K562 (cell line): ENCODE data around the gene PAFAH1B1. TPM values are rescaled to one million over a fixed set of nuclear protein-coding genes. Genes with fewer than 3 reads are reported as not detected.

Source experiments
- ATAC-seq: fragments of 200-7000 bp; cut with Tn5 transposase; 3 replicates; pipeline ENCODE4 v1.9.1; 2020; ENCODE audit warnings: moderate library complexity
- BruUV-seq: library from RNA; stranded (reverse); fragments of 400-500 nt; replicated peaks from 2 replicates; lab custom pipeline; 2021; lab: Mats Ljungman, UMichigan
- CTCF ChIA-PET: fragments of 300-600 bp; formaldehyde crosslinking; extraction: SDS; loops from one replicate; lab custom pipeline; 2021; ENCODE audit warnings: low intra/inter-chr PET ratio; lab: Yijun Ruan, JAX
- POLR2A ChIA-PET: fragments of 300-600, 350-650 bp; sonication (Branson Sonifier 250); formaldehyde crosslinking; extraction: SDS; loops from one replicate; lab custom pipeline; 2021; ENCODE audit warnings: antibody characterized with exemption, inconsistent platforms; lab: Yijun Ruan, JAX
- DNase-seq, 4 experiments: peaks; one replicate each; pipeline versions ENCODE4 v3.0.0 to v3.0.0-alpha.2; 2011 to 2018; ENCODE audit warnings: low spot score in 3 of 4, mixed read lengths in 3 of 4; ENCODE audit errors: extremely low read depth in 1 of 4
- FAIRE-seq: peaks from 2 replicates; lab custom pipeline; 2011; peaks lifted over from hg19 to GRCh38; lab: Jason Lieb, UNC
- H2AFZ ChIP-seq: 2 replicates; pipeline ENCODE4 v1.6.0; 2011; ENCODE audit warnings: low read depth, low read length, control low read depth, inconsistent platforms
- H3K27ac ChIP-seq: fragments of 200-600 bp; 3 replicates; pipeline ENCODE4 v1.8.0; 2011; ENCODE audit warnings: low read depth, mild to moderate bottlenecking, control low read depth, inconsistent platforms, low read length, moderate library complexity, mixed read lengths; ENCODE audit errors: extremely low read depth
- H3K27me3 ChIP-seq, 2 experiments: fragments of 300-600 bp in 1 of 2; 2 replicates in 1 of 2; 3 replicates in 1 of 2; pipeline versions ENCODE4 v1.6.0 to v1.8.0; 2011; ENCODE audit warnings: inconsistent platforms in 2 of 2, low read length in 2 of 2, mild to moderate bottlenecking in 1 of 2, mixed read lengths in 1 of 2, moderate library complexity in 1 of 2; ENCODE audit not compliant: control insufficient read depth in 2 of 2, insufficient read depth in 2 of 2
- H3K36me3 ChIP-seq: fragments of 300-600 bp; 3 replicates; pipeline ENCODE4 v1.8.0; 2011; ENCODE audit warnings: mild to moderate bottlenecking, low read length, inconsistent platforms; ENCODE audit not compliant: control insufficient read depth, insufficient read depth
- H3K4me1 ChIP-seq, 2 experiments: fragments of 200-600 bp in 1 of 2; replicated peaks in 1 of 2; 2 replicates in 1 of 2; 3 replicates in 1 of 2; pipeline versions ENCODE4 v1.5.1 to v1.8.0; 2011; ENCODE audit warnings: inconsistent platforms in 2 of 2, low read length in 2 of 2, mild to moderate bottlenecking in 1 of 2, mixed read lengths in 1 of 2, moderate library complexity in 1 of 2; ENCODE audit not compliant: control insufficient read depth in 2 of 2, insufficient read depth in 2 of 2
- H3K4me2 ChIP-seq: 2 replicates; pipeline ENCODE4 v1.6.1; 2011; ENCODE audit warnings: low read length, control low read depth, inconsistent platforms, mixed read lengths; ENCODE audit not compliant: insufficient read depth
- H3K4me3 ChIP-seq: fragments of 200-600 bp; sonication (generic), shearing (Covaris generic); 2 replicates; pipeline ENCODE4 v1.5.1; 2016; ENCODE audit warnings: control low read depth, inconsistent platforms
- H3K79me2 ChIP-seq: fragments of 200-600 bp; 3 replicates; pipeline ENCODE4 v1.8.0; 2011; ENCODE audit warnings: low read length, inconsistent platforms; ENCODE audit not compliant: control insufficient read depth, insufficient read depth
- H3K9ac ChIP-seq, 2 experiments: 2 replicates each; pipeline versions ENCODE4 v1.6.0 to v1.6.1; 2011; ENCODE audit warnings: low read depth in 2 of 2, low read length in 2 of 2, control low read depth in 1 of 2, inconsistent platforms in 1 of 2, mild to moderate bottlenecking in 1 of 2, mixed read lengths in 1 of 2; ENCODE audit not compliant: insufficient read depth in 1 of 2
- H3K9me1 ChIP-seq: one replicate; pipeline ENCODE4 v1.6.0; 2011; ENCODE audit warnings: inconsistent platforms, mild to moderate bottlenecking, low read length, moderate library complexity; ENCODE audit not compliant: control insufficient read depth, insufficient read depth
- H3K9me3 ChIP-seq: replicated peaks from 2 replicates; pipeline ENCODE4 v1.5.1; 2011; ENCODE audit warnings: low read depth, low read length, inconsistent platforms; ENCODE audit not compliant: control insufficient read depth, insufficient read depth
- H4K20me1 ChIP-seq: replicated peaks from 2 replicates; pipeline ENCODE4 v1.6.1; 2011; ENCODE audit warnings: low read length, inconsistent platforms, mixed read lengths; ENCODE audit not compliant: control insufficient read depth, insufficient read depth
- CREB3L1 ChIP-seq: fragments of 450-650 bp; IDR thresholded peaks from 2 replicates; pipeline ENCODE4 v1.6.1; 2014; ENCODE audit warnings: low read depth, mild to moderate bottlenecking, moderate library complexity, borderline replicate concordance
- CREM ChIP-seq: IDR thresholded peaks from 2 replicates; pipeline ENCODE4 v1.6.1; 2014; ENCODE audit warnings: antibody characterized with exemption, low read depth
- CTBP1 ChIP-seq: fragments of 450-650 bp; IDR thresholded peaks from 2 replicates; pipeline ENCODE4 v1.6.1; 2016; ENCODE audit warnings: borderline replicate concordance
- CTCF ChIP-seq, 3 experiments: IDR thresholded peaks in 2 of 3; conservative IDR thresholded peaks in 1 of 3; 2 replicates each; pipeline ENCODE4 v1.5.1; 2011 to 2012; ENCODE audit warnings: low read length in 3 of 3, mild to moderate bottlenecking in 3 of 3, control low read depth in 2 of 3, improper control_type of control experiment in 1 of 3, inconsistent platforms in 1 of 3, low read depth in 1 of 3, mixed read lengths in 1 of 3, moderate library complexity in 1 of 3; ENCODE audit not compliant: insufficient read depth in 2 of 3
- GMEB1 ChIP-seq: fragments of 250-450 bp; sonication (Bioruptor Pico); IDR thresholded peaks from 2 replicates; pipeline ENCODE4 v1.4.0; 2020; ENCODE audit warnings: mild to moderate bottlenecking
- KLF13 ChIP-seq: fragments of 450-650 bp; IDR thresholded peaks from 2 replicates; pipeline ENCODE4 v1.6.1; 2016; ENCODE audit warnings: missing genetic modification characterization, low read depth, mild to moderate bottlenecking, missing compliant biosample characterization, moderate library complexity, borderline replicate concordance
- MTA1 ChIP-seq: fragments of 450-650 bp; IDR thresholded peaks from 2 replicates; pipeline ENCODE4 v1.6.1; 2017; ENCODE audit warnings: borderline replicate concordance
- NONO ChIP-seq, 2 experiments: fragments of 200-400 bp in 1 of 2; fragments of 450-650 bp in 1 of 2; formaldehyde crosslinking in 1 of 2; IDR thresholded peaks; 2 replicates each; pipeline ENCODE4 v1.6.1; 2017; ENCODE audit warnings: low read depth in 2 of 2, mild to moderate bottlenecking in 2 of 2, moderate library complexity in 2 of 2, low read length in 1 of 2
- NRF1 ChIP-seq, 2 experiments: fragments of 450-650 bp; IDR thresholded peaks in 1 of 2; conservative IDR thresholded peaks in 1 of 2; 2 replicates each; pipeline ENCODE4 v1.6.1; 2014; ENCODE audit warnings: mild to moderate bottlenecking in 2 of 2
- RFX5 ChIP-seq: IDR thresholded peaks from 2 replicates; pipeline ENCODE4 v1.6.1; 2011; ENCODE audit warnings: low read depth, mild to moderate bottlenecking, improper control_type of control experiment, low read length
- TRIM25 ChIP-seq: fragments of 450-650 bp; IDR thresholded peaks from 2 replicates; pipeline ENCODE4 v1.7.0; 2016; ENCODE audit warnings: borderline replicate concordance
- ZNF175 ChIP-seq: fragments of 200-800 bp; sonication (Bioruptor generic); IDR thresholded peaks from 2 replicates; pipeline ENCODE4 v1.6.1; 2016; ENCODE audit warnings: low read depth, mild to moderate bottlenecking, missing genetic modification characterization, missing compliant biosample characterization
- ZNF239 ChIP-seq: fragments of 250-450 bp; sonication (Bioruptor Pico); IDR thresholded peaks from 2 replicates; pipeline ENCODE4 v1.4.0; 2020; ENCODE audit warnings: mild to moderate bottlenecking
- ZNF778 ChIP-seq: fragments of 450-650 bp; formaldehyde crosslinking; IDR thresholded peaks from 2 replicates; pipeline ENCODE4 v1.4.0; 2020; ENCODE audit warnings: mild to moderate bottlenecking, moderate library complexity
- WGBS: fragments of 100-300 bp; shearing (Covaris generic); methylation state at CpG from one replicate; pipeline ENCODE4 v1.1.6; 2016; ENCODE audit warnings: low coverage, mixed read lengths; ENCODE audit not compliant: insufficient coverage; ENCODE audit errors: missing lambda C conversion rate; 5-methylcytosine and 5-hydroxymethylcytosine counted together
- in situ Hi-C: fragments of 300-500 bp; cut with MboI; formaldehyde crosslinking; loops from 4 replicates; pipeline ENCODE4 v1.15.0; 2018; ENCODE audit warnings: inconsistent platforms, mixed read lengths
- intact Hi-C: fragments of 100-400 bp; cut with micrococcal nuclease; formaldehyde crosslinking; loops from 2 replicates; pipeline ENCODE4 v1.14.2; 2022
- polyA plus RNA-seq, 8 experiments: library from polyadenylated mRNA; depleted of rRNA in 4 of 8; stranded (reverse) in 5 of 8; unstranded in 3 of 8; fragments of >200 nt; fragmentation: Nextera tagmentation in 2 of 8; fragmentation: Illumina TruSeq in 1 of 8; extraction: Ambion mirVana in 2 of 8; extraction: Trizol in 1 of 8; gene quantifications; 2 replicates each; pipeline versions ENCODE4 v1.2.1 to v1.2.3, GENCODE V29; 2011 to 2014; ENCODE audit warnings: inconsistent platforms in 1 of 8, missing spikeins in 1 of 8
- total RNA-seq, 7 experiments: library from RNA; depleted of rRNA in 6 of 7; stranded (reverse); fragments of >200 nt in 6 of 7; fragmentation: Illumina TruSeq in 2 of 7; extraction: Trizol in 2 of 7; gene quantifications; 2 replicates each; pipeline versions ENCODE4 v1.2.1 to v1.2.3, GENCODE V29; 2011 to 2021; ENCODE audit warnings: low replicate concordance in 1 of 7

PAFAH1B1 gene
- total and polyA plus RNA-seq, 9 of the 15 experiments (the other 6 are each of a cell fraction or from before 2014, with no cell fraction given): 23.3 to 66.4 (median 40.2) TPM

GRCh38 chr17:2711608-2712299 is 118.3 kb downstream of the PAFAH1B1 start, which contains the start of gene CLUH:
CLUH (minus strand) TSS chr17:2711764; CDS start chr17:2711661, 103 bp downstream.
- WGBS: 4% methylated on average over 20 of the region's 76 CpGs
- FAIRE-seq (peak; percentile 95), DNase-seq (peak; percentile 81 to 97 (median 88)), ATAC-seq (peak; percentile 87)
- Histone ChIP-seq H3K79me2 (peaks cover 61% of the 10 kb centered on the region), H2AFZ (peak within 1 kb of the TSS; percentile 84), H3K4me2 (peak within 1 kb of the TSS; percentile 96), H3K27ac (peak within 1 kb of the TSS; percentile 80), H4K20me1 (peaks cover 20% of the 10 kb centered on the region), H3K9me3 (no peaks in the 10 kb centered on the region), H3K9me1 (peaks cover 5% of the 10 kb centered on the region), H3K27me3 (no peaks in the 10 kb centered on the region), H3K36me3 (peaks cover 28% of the 10 kb centered on the region; the same call in 1 of the 3 replicates), H3K9ac (peak within 1 kb of the TSS; percentile 67 to 99), H3K4me1 (peaks cover 24 to 61% of the 10 kb centered on the region in 2 experiments; a peak in 4 of 5 replicates), H3K4me3 (peak within 1 kb of the TSS; percentile 70)
- intact Hi-C loops (no loop called here), in situ Hi-C loops (no loop called here)
- BruUV-seq: TSS peak; percentile 91
- POLR2A ChIA-PET: interaction anchor here (1.3 kb wide), 1 partner anchor 10 kb away, joined by 3 read pairs; no protein-coding TSS in a partner anchor
- CTCF ChIA-PET: no interaction called here
- TF ChIP-seq CREB3L1 (peak; percentile 31; the same call in 1 of the 2 replicates), TRIM25 (no peak), CTBP1 (peak; percentile 75; the same call in 1 of the 2 replicates), ZNF239 (CRISPR knock-in tag) (no peak), ZNF175 (CRISPR knock-in tag) (0 out of 2 replicates have a peak, but pooled peaks have one; percentile 33), MTA1 (no peak), ZNF778 (no peak), CTCF (IDR thresholded peaks at IDR 0.05 in 2 of 3, conservative IDR thresholded peaks at IDR 0.05 in 1 of 3; ENCODE audit: insufficient read depth in 2 of 3, low read depth in 1 of 3, low read length in 3 of 3) (no peak), GMEB1 (CRISPR knock-in tag) (peak; percentile 98), NRF1 (conservative IDR thresholded peaks at IDR 0.05 in 1 of 2, IDR thresholded peaks at IDR 0.05 in 1 of 2) (peak; percentile 60; a peak in 2 of 4 replicates), NONO (IDR thresholded peaks at IDR 0.05; ENCODE audit: low read depth in 2 of 2, low read length in 1 of 2) (peak in 1 of 2 experiments; percentile 1; a peak in 1 of 4 replicates), CREM (peak; percentile 76), KLF13 (tag) (peak; percentile 70; the same call in 1 of the 2 replicates), RFX5 (no peak)
